Skeletal muscle tissue (tissue), 4 donors: ENCODE measurements around the gene MRPS11. TPM values are rescaled to one million over a fixed set of nuclear protein-coding genes. Genes with fewer than 3 reads are reported as not detected.

Source experiments
- H3K27ac ChIP-seq: one replicate; pipeline ENCODE4 v1.7.0; 2013; ENCODE audit warnings: mild to moderate bottlenecking, low read depth, low read length, inconsistent platforms
- H3K27me3 ChIP-seq, 3 donors: one replicate each; pipeline ENCODE4 v1.7.0; 2013; ENCODE audit warnings: low read length in 3 of 3; ENCODE audit not compliant: control insufficient read depth in 3 of 3, insufficient read depth in 3 of 3
- H3K36me3 ChIP-seq, 3 donors: one replicate each; pipeline ENCODE4 v1.7.0; 2013; ENCODE audit warnings: low read length in 3 of 3; ENCODE audit not compliant: control insufficient read depth in 3 of 3, insufficient read depth in 3 of 3
- H3K4me1 ChIP-seq, 3 donors: one replicate each; pipeline ENCODE4 v1.7.0; 2013; ENCODE audit warnings: low read length in 3 of 3, mild to moderate bottlenecking in 3 of 3; ENCODE audit not compliant: control insufficient read depth in 3 of 3, insufficient read depth in 3 of 3
- H3K4me3 ChIP-seq, 3 donors: one replicate each; pipeline ENCODE4 v1.7.0; 2013; ENCODE audit warnings: low read length in 3 of 3
- H3K9ac ChIP-seq, 3 donors: one replicate each; pipeline ENCODE4 v1.7.0; 2013; ENCODE audit warnings: low read length in 3 of 3, mild to moderate bottlenecking in 3 of 3, moderate library complexity in 2 of 3, low read depth in 1 of 3
- H3K9me3 ChIP-seq, 3 donors: one replicate each; pipeline ENCODE4 v1.7.0; 2013; ENCODE audit warnings: low read length in 3 of 3; ENCODE audit not compliant: control insufficient read depth in 3 of 3
- total RNA-seq: library from RNA; depleted of rRNA; stranded (reverse); fragments of >200 nt; gene quantifications from one replicate; pipeline ENCODE4 v1.2.3, GENCODE V29; 2014
- donor health status: Osteomylitis.

Gene MRPS11
- total RNA-seq, 1 donor from 2014 or later, result 13.0 TPM

GRCh38 chr15:88487796-88488523, 20.5 kb downstream of the MRPS11 start:
- Histone ChIP-seq H3K36me3 (peaks cover 0 to 3% (median 0%) of the 10 kb centered on the region in 3 donors), H3K9ac (no peak overlapping the region), H3K4me3 (no peak overlapping the region)

DNA sequence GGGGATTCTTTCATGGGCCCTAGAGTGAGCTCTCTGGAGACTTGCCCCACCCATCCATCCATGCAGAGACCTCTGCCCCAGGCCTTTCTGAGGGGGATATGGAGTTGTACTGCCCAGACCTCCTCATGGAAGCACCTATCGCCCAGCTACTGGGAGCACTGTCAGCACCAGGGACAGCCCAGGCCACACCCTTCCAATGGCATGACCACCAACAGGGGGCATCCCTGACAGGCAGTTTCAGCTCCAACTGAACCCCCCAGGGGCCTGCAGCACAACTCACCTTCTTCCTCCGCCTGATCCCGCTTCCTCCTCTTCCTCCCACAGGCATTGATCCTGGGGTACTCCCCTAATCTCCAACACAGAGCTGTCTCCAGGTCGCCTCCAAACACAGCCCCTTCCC, 21.8 kb downstream of the MRPS11 start:
- Histone ChIP-seq H3K36me3 (peaks cover 0 to 6% (median 5%) of the 10 kb centered on the region in 3 donors), H3K4me3 (no peak overlapping the region), H3K4me1 (peaks cover 0 to 8% (median 6%) of the 10 kb centered on the region in 3 donors), H3K27me3 (no peaks in the 10 kb centered on the region), H3K9me3 (no peaks in the 10 kb centered on the region), H3K9ac (no peak overlapping the region), H3K27ac (no peak overlapping the region)

More at GRCh38 chr15:88487796-88488523, 20.5 kb downstream of the MRPS11 start:
- H3K9me3 ChIP-seq, result no peaks in the 10 kb centered on the region
- H3K27ac ChIP-seq, result no peak overlapping the region
- no peaks in the 10 kb centered on the region for H3K27me3 ChIP-seq
- H3K4me1 ChIP-seq, result peaks cover 0 to 11% (median 6%) of the 10 kb centered on the region in 3 donors

- H3K4me3 ChIP-seq, result no peak overlapping the region
- no peaks in the 10 kb centered on the region for H3K27me3 ChIP-seq
- no peak overlapping the region for H3K9ac ChIP-seq
These were observed 22.5 kb downstream of the MRPS11 start for GRCh38 chr15:88490036-88490435.

GRCh38 chr15:88491158-88491557, 23.6 kb downstream of the MRPS11 start:
- Histone ChIP-seq H3K27me3 (no peaks in the 10 kb centered on the region), H3K9me3 (no peaks in the 10 kb centered on the region), H3K9ac (no peak overlapping the region), H3K27ac (no peak overlapping the region), H3K36me3 (peaks cover 7 to 9% (median 8%) of the 10 kb centered on the region in 3 donors), H3K4me3 (no peak overlapping the region), H3K4me1 (no peaks in the 10 kb centered on the region)

More at GRCh38 chr15:88490036-88490435, 22.5 kb downstream of the MRPS11 start:
- H3K4me1 ChIP-seq, result peaks cover 0 to 3% (median 0%) of the 10 kb centered on the region in 3 donors
- H3K36me3 ChIP-seq, result peaks cover 0 to 5% (median 4%) of the 10 kb centered on the region in 3 donors
- H3K9me3 ChIP-seq, result no peaks in the 10 kb centered on the region
- no peak overlapping the region for H3K27ac ChIP-seq

DNA sequence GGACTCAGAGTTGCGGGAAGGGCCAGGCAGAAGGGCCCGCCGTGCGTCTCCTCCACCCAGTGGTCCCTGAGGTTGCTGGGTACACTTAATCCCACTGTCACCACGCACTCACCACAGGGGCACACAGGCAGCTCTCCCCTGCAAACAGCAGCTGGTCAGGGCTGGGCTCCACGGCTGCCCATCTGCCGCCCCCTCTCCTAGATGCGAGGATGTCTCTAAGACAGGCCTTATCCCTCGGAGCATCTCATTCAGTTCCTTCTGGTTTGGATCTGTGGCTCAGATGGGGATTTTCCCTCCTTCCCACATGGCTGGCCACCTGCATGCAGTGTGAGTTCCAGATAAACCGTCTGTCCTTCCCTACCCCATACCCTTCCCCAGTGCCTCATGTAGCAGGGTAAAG, 26.3 kb downstream of the MRPS11 start:
- peaks cover 11 to 17% (median 13%) of the 10 kb centered on the region in 3 donors for H3K36me3 ChIP-seq
- H3K9me3 ChIP-seq, result no peaks in the 10 kb centered on the region
- no peak overlapping the region for H3K27ac ChIP-seq
- no peaks in the 10 kb centered on the region for H3K27me3 ChIP-seq
- no peak overlapping the region for H3K4me3 ChIP-seq
- H3K4me1 ChIP-seq, result no peaks in the 10 kb centered on the region
- no peak overlapping the region for H3K9ac ChIP-seq

DNA sequence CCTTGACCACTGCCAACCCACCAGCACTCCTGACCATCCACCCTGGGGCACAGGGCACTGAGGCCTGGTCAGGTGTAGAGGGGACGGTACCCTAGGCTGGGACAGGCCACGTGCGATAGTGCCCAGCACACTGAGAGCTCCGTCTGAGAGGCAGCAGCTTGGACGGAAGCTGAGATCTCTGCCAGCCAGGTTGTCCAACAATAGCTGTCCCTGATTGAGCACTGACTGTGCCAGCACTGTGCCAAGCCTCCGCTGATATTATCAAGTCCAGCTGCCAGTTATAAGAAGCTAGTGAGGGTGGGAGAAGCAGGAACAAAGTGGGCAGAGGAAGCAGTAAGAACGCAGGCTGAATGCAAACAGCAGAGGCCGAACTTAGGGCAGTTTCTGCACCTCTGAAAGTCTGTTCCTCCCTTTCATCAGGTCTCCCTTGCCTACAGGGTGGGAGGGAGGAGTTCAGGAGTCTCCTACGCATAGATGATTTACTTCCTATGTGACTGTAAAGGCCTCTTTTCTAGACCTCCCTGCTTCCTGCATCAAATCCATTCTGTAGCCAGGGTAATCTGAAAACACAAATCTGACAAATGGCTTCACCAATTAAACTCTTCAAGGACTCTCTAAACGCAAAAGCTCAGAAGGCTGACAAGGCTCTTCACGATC, 29.7 kb downstream of the MRPS11 start:
- peaks cover 14 to 17% (median 14%) of the 10 kb centered on the region in 3 donors for H3K36me3 ChIP-seq
- H3K4me3 ChIP-seq, result no peak overlapping the region
- H3K9me3 ChIP-seq, result no peaks in the 10 kb centered on the region
- H3K9ac ChIP-seq, result no peak overlapping the region
- H3K27me3 ChIP-seq, result no peaks in the 10 kb centered on the region
- no peak overlapping the region for H3K27ac ChIP-seq
- no peaks in the 10 kb centered on the region for H3K4me1 ChIP-seq

DNA sequence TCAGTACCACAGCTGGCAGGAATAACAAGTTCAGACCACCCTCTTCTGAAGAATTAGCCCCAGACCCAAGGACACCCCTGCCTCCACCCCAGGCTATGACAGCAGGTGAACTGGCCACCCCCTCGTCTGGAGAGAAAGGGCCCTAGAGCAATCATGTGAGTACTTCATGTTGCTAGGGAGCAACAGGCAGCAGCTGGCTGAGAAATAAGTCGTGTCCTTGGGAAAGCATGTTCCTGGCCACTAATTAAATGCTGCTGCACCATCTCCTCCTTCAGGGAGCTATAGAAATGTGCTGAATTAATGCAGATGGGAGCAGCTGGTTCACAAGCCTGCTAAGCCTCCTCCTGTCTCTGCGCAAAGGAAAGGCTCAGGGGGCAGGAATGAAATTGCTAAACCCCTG, 31.5 kb downstream of the MRPS11 start:
- H3K9me3 ChIP-seq, result no peaks in the 10 kb centered on the region
- no peak overlapping the region for H3K9ac ChIP-seq
- H3K4me3 ChIP-seq, result no peak overlapping the region
- no peak overlapping the region for H3K27ac ChIP-seq
- H3K4me1 ChIP-seq, result no peaks in the 10 kb centered on the region
- peaks cover 16 to 20% (median 19%) of the 10 kb centered on the region in 3 donors for H3K36me3 ChIP-seq
- no peaks in the 10 kb centered on the region for H3K27me3 ChIP-seq

DNA sequence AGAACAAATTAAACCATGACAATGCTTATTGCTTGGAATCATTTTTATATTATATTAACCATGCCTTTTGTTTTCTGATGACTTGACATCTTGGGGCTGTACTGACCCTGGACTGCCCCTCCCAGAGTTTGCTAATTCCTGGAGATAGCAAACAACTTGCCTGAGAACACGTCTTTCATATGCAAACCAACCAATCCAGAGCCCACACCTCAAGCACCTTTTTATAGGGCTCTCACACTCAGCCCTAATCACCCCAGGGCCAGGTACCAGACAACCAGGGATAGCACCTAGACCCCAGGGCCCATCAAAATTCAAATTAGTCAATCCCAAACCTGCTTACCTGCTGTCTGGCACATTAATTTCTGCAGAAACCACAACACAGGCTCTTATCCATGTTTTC, 36.9 kb downstream of the MRPS11 start:
- H3K27me3 ChIP-seq, result no peaks in the 10 kb centered on the region
- H3K4me3 ChIP-seq, result no peak overlapping the region
- H3K36me3 ChIP-seq, result peaks cover 25 to 48% (median 33%) of the 10 kb centered on the region in 3 donors
- no peaks in the 10 kb centered on the region for H3K9me3 ChIP-seq
- no peaks in the 10 kb centered on the region for H3K4me1 ChIP-seq
- no peak overlapping the region for H3K9ac ChIP-seq
- H3K27ac ChIP-seq, result no peak overlapping the region

DNA sequence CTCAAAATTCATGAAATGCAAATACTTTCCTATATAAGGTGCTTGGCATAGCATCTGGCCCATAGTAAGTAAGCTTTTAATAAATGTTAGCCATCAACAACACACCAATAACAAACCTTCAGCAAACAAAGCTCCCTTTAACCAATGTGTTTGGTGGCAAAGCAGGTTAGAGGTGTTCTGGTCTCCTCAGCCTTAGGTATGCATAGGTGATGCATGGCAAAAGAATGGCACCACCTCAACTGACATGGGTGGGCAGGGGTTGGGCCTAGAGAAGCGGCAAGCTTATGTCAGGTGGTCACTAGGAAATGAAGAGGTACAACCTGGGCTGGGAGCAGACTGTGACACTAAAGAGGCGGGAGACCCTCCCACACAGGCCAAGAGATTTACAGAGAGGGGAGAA, 38.2 kb downstream of the MRPS11 start:
- no peaks in the 10 kb centered on the region for H3K9me3 ChIP-seq
- no peaks in the 10 kb centered on the region for H3K27me3 ChIP-seq
- no peak overlapping the region for H3K27ac ChIP-seq
- H3K4me3 ChIP-seq, result no peak overlapping the region
- H3K4me1 ChIP-seq, result no peaks in the 10 kb centered on the region
- no peak overlapping the region for H3K9ac ChIP-seq
- H3K36me3 ChIP-seq, result peaks cover 34 to 58% (median 45%) of the 10 kb centered on the region in 3 donors

DNA sequence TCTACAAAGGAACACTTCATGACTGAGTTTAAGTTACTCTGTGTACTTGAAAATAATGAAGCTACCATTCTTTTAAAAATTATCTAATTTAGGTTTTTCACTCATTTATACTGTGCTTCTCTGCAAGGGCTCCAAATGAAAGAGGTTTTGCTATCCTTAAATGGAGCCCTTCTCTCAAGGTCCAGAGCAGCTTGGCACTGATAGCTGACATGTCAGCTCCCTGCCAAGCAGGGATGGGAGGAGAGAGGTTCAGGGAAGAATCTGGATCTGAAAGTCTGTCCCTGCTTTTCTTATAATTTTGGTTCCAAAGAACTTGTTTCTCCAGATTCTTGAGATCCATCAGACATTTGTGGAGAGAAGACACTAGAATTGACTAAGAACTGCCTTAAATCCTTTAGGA, 39.1 kb downstream of the MRPS11 start:
- Histone ChIP-seq H3K9ac (no peak overlapping the region), H3K27me3 (no peaks in the 10 kb centered on the region), H3K27ac (no peak overlapping the region), H3K36me3 (peaks cover 39 to 66% (median 53%) of the 10 kb centered on the region in 3 donors), H3K4me3 (no peak overlapping the region), H3K9me3 (no peaks in the 10 kb centered on the region), H3K4me1 (no peaks in the 10 kb centered on the region)
